Stimulated activated CD4-positive, alpha-beta T cell treated with anti-CD3 and anti-CD28 coated beads, Interleukin-15, amount 100 ng/mL, for 24 hours (primary cell): ENCODE measurements around the gene CTNND2.

Experiments used
- DNase-seq: peaks from one replicate; pipeline ENCODE4 v3.0.0-alpha.2; 2020

The CTNND2 gene

DNA sequence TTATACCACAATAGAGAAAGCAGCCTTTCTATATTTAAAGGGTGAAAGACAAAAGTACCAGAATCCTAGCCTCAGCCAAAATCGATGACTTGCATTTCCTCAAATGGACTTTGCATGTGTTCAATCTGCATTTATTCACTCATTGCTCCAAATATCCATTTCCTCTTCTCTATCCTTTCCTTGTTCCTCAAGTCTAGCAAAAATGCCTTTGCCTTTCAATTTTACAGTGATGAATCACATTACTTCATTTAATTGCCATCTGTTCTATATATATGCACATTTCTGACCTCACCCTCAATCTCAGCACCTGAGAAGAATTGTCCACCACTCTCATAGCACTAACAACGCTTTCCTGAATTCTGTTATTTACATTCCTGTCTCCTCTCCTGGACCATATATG is 329.5 kb downstream of the CTNND2 start:
- DNase-seq, result no peak

DNA sequence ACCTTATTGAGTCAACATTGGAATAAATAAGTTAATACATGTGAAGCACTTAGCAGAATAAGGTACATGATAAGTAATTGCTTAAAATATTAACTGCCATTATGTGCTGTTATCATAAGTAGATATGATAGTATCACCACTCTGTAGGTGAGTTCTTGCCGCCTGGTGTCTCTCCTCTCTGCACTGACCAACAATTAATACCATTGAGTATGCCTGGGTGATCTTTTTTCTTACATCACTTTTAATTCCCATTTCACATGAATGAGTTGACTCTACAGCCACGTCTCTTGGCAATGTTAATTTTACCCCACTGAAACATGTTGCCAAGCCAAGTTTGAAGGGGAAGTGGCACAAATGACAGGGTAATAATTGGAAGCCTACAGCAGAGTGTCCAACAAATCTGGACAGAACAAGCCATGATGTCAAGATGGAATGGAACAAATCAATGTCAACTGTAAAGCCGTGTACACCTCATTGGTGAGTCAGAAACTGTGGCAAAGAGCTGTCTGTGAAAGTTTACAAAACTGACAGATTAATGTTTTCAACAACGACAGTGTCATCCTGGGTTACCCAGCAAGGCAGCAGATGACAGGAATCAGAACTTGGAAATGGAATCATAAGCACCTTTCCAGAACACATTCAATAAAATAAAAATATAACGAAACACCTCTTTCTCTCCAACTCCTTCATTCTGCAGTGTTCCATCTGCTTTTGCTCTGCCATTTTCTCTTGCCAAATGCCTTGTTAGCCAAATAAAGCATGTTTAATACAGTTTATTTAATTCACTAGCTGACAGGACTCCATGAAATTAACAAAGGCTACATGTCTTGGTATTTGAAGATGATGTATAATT is 330.9 kb downstream of the CTNND2 start:
- no peak for DNase-seq

DNA sequence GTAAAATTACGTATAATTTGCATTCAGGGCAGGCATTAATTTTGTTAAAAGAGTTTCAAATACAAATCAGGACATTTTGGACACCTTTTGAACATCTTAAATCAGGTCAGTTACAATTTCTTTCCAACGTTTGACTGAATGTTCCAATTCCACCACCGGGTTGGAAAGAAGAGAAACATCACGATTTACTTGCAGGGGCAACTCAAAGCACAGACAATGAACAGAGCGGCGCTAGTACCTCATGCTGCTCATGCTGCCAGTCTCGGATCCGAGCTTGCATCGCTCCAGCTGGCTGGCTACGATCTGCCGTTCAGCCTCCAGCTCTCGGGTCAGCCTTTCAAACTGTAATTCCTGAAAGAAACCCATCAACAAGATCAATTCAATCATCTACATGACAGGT is 339.5 kb downstream of the CTNND2 start:
- no peak for DNase-seq

DNA sequence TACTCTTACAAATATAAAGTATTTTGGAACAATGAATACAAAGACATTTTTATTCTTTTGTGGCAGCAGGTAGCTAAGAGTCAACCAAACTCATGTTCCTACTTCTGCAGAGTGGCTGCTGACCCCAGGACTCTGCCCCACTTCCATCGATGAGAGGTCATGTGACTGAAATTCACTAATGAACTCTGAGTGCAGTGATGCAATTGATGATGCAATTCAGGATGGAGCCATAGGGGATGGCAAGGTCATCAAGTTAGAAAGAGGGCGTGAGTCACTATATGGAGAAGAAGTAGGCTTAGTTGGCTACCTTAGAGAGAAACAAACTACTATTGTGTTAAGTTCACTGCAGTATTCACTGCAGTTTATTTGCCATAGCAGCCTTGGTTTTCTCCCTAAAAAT is 340.4 kb downstream of the CTNND2 start:
- no peak for DNase-seq

DNA sequence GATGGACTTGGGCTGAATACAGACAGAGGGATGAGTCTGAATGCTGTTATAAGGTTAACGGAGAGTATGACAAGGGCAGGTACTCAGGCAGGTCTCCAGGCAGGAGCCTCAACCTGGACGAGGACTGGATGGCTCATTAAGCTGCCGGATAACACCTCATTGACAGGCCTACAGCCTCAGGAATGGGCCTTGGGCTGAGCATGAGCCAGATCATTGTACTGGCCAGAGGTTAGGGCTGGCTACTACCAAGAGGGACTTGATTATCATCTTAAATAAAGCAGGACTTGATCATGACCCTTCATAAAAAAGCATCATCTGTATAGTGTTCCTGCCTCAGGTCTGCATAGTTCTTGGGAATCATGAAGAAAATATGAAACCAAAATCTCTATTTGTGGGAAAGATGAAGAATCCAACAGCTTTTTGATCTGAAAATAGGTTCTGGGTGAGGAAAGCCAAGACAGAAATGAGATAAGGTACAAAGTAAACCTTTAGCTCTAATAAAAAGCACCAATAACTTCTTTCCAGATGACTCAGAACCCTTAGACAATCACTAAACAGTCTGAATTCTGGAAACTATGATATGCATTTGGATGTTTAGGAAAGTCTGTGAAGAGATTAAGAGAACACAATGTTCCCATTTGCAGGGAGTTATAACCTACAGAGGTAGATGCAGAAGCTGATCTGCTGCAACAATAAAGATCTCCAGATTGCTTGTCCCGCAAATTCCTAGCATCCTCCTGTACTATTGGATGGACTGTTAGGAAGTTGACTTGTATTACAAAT is 343.1 kb downstream of the CTNND2 start:
- no peak for DNase-seq

DNA sequence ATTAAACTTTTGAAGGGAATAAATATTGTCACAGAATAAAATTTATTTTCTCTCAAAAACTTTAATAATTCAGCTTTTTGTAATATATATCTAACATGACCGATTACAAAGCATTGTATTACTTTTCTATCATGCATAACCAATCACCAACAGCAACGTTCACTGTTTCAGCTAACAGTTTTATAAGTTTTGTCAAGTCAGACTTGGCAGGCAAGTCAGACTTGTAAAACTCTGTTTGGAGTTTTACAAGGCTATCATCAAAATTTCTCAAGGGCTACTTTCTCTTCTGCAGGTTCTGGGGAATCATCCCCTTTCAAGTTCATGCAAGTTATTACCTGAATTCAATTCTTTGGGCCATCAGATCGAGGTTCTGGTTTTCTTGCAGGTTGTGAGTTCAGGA is 347.2 kb downstream of the CTNND2 start:
- DNase-seq, result no peak

DNA sequence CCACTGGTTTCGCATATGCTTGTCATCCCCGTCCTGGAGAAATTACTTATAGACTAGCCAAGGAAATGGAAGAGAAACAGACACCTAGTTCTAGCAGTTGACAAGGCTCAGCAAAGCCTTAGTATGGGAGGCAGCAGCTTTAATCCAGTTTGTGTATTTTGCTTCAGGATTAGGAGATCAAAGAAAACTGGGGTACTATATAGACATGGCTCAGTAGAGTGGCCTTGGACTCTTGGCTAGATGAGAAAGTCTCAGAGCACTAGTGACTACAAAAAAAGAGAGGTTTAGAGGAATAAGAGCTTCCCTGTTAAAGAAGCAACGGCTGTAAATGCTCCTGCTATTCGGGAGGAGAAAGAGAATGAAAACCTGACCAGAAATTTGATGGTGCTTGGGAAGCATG is 349.1 kb downstream of the CTNND2 start:
- no peak for DNase-seq

DNA sequence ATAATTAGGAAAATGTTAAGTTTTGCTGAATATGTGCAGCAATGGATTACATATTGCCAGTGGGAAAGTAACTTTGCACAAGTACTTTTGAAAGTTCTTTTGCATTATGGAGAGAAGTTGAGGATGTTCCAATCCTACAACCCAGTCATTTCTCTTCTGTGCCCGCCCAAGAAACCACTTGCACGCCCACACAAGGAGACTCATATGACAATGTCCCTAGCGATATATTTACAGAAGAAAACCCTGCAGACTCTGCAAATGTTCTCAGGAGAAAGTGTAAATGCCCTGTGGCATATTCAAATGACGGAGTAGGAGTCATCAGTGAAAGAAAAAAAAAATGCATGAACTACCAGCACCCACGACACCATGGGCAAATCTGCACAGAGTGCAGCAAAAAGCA is 356.5 kb downstream of the CTNND2 start:
- no peak for DNase-seq

DNA sequence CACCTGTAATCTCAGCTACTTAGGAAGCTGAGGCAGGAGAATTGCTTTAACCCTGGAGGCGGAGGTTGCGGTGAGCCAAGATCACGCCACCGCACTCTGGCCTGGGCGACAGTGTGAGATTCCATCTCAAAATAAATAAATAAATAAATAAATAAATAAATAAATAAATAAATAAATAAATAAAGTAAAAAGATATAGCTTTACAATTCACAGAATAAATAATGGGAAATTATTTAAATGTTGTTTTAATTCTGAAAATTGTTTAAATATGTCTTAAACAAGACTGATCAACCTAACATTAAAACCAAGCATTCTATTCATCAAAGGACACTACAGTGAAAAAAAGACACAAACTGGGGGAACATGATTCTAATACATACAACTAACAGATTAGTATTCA is 357.1 kb downstream of the CTNND2 start:
- no peak for DNase-seq

DNA sequence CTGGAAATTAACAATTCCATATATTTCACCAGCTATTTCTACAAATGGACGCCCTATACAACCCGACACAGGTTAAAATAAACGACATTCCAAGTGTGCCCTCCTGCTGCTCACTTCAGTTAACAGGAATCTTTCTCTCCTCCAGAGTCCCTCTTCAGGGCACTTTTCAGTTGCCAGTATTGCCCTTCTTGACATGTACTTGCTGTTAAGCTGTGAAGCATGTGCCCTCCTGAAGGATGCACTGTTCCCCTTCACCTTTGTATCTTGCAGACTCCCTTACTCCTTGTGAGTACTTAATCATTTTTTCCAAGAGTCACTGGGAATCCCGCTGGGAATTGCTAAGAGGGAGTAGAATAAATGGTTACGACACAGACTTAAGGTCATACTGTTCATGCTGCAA is 364.1 kb downstream of the CTNND2 start:
- DNase-seq, result no peak

DNA sequence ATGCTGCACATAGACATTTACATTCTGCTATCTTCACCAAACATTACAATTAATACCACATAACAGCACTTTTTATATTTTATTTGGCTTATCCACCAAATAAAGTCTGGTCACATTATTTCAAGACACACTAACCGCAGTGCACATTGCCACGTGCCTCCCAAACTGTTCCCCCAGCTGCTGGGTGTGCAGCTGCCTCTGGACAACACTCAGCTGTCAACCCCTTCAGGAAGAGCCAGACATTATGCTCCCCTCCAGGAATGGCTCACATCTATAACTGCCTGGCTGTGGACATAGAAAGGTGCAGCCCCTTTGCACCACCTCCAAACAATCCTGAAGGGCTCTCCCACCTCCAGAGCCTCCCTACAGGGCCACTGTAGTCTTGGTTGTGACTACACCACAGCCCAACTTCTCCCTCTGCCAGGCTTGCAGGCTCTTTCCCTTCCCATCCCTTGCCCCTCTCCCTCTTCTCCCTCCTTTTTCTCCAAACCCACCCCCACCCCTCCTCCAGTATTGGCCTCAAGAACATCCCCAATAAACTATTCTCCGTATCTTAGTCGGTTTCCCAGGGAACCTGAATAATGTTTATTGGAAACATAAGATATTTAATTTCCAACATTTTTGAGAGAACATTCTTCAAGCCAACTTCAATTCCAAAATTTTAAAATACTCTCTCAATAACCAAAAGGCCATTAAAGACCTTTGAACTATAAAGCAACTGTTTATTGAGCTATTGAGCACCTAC is 372.3 kb downstream of the CTNND2 start:
- DNase-seq, result no peak

DNA sequence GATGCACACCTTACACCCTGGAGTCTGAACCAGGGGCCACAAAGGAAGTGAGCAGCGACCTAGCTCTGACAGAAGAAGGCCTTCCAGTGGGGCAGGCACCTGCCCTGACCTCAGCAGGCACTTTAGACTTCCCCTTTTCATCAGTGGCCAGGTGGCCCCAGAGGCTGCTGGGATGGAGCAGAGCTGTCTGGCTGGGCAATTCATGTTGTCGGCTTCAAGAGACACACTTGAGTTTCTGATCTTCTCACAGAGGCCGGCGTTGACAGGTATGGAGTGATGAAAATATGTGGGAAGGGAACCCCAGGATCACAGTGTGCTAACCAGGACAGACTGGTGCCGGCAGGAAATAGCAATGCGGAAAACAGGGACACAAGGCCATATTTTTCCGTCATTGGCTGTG is 375.5 kb downstream of the CTNND2 start:
- no peak for DNase-seq

DNA sequence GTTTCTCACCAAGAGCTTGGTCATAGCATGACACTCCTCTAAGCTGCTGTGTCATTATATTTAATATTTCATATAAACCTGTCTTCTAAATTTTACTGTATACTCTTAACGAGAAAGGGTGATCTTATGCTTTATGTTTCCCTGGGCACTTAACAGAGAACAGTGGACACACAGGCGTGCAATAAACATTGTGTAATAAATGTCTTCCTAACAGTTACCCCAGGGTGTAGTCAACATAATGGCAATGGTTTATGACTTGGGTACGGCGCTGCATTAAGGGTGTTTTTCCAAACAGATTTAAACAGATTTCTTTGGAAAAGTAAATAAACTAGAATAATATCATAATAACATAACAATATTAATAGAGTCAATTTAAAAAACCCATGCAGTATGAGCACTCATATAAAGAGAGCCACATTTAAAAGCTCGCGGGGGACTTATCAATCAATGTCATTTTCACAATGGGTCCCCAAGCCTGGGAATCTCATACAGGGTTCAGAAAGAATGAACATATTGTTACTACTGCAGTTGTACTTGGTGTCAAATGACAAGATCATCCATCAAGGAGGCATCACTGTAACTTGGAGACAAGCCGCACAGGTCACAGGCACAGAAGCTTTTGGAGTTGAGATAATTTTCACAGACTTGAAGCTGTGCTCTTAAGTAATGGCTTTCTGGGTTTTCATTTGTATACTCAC is 376.4 kb downstream of the CTNND2 start:
- DNase-seq, result no peak

DNA sequence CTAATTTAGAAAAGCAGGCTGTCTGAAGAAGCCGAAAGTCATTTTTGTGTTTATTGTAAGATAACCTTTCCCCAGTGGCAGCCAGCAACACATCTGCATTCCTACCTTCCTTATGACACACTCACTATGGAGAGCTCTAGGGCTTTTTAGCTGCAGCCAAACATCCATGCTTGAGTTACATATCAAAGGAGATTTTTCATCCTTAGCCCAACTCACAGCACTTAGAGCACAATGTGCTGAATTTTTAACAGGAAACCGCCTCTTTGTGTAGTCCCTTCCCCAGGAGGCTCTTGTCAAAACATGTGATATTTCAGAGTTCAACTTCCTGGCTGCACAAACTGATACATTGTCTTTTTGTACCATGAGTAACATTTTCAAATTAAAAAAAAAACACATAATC is 379.2 kb downstream of the CTNND2 start:
- no peak for DNase-seq

DNA sequence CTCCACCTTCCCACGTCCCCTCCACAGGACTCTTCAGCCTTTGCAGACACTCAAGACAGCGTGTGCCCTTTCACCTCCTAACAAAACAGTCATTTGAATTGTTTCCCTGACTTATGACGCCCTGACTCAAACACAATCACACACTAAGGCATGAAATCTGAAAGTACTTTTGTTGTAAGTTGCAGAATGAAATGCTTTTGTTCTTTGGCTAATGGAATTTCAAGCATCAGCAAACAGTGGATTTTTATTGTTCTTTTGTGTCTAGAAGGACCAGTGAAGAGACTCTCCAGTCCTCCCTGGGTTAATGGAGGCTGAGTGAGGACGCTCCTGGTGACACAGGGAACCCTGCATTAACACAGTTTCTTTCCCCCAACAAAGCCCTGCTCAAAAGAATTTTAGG is 380.1 kb downstream of the CTNND2 start:
- DNase-seq, result no peak

DNA sequence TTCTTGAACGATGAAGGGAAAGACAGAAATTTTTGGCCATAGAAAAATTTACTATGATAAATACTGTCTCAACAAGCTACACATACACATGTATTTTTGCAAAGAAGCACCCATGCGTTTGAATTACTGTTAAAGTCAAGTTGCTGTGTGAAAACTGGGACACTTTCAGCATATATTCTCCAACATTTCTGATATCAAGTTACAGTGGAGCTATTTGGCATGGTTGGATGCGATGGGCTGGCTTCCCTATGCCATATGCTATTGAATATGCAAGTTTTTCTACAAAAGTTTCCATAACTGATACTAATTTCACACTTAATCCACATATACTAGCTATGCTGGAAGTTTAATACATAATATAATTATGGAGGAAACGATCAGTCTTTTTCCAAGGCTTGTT is 381.4 kb downstream of the CTNND2 start:
- DNase-seq, result no peak

DNA sequence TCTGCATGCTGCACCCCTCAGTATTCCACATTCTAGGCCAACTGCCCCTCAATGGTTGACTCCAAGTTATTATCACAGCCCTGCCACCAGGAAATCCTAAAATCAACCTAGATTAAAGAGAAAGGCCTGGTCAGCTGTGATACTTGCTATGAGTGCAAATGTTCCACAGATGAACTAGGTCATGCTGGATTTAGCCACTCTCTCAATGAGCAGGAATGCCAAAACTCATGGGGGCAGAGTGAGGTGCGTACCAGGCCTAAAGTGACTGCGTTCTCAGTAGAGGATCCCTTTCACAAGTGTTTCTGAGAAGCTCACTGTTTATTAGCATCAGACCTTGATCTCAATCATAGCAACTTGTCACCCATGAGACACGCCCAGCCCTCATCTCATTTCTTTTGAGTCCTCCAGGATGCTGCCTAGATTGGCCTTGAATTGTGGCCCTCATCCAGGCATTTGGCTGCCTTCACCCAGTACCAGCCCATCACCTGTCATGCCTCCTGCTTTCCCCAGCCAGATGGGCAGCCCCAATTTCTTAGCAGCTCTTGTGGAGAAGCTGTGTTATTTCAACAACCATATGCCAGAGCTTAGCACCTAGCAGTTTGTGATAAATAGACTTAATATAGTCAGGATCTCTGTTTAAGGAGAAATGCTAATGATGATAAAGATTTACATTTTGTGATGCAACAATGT is 383.9 kb downstream of the CTNND2 start:
- no peak for DNase-seq

DNA sequence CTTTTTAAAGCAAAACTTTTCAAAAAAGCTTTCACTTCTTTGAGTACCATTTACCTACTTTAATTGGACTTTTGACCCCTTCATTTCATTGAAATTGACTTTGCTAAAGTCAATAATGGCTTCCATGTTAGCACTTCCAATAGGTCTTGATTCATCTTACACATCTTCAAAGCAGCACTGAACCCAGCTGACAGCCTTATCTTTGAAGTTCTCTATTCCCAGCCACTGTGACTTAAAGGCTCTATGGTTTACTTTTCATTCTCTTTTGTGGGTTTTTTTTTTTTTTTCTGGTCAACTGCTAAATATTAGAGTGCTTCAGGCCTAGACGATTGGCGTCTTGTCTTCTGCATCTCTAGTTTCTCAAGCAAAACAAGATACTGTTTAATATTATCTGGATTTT is 385.0 kb downstream of the CTNND2 start:
- no peak for DNase-seq

DNA sequence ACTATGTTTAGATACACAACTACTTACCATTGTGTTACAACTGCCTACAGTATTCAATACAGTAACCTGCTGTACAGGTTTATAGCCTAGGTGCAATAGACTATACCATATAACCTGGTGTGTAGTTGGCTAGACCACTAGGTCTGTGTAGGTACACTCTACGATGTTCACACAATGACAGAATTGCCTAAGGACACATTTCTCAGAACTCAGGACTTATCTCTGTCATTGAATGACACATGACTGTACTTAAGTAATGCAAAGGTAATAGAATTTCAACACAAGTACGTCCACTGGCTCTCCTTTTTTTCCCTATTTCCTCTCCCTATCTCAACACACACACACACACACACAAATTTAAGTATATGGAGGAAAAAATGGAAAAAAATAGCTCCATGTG is 385.6 kb downstream of the CTNND2 start:
- no peak for DNase-seq

DNA sequence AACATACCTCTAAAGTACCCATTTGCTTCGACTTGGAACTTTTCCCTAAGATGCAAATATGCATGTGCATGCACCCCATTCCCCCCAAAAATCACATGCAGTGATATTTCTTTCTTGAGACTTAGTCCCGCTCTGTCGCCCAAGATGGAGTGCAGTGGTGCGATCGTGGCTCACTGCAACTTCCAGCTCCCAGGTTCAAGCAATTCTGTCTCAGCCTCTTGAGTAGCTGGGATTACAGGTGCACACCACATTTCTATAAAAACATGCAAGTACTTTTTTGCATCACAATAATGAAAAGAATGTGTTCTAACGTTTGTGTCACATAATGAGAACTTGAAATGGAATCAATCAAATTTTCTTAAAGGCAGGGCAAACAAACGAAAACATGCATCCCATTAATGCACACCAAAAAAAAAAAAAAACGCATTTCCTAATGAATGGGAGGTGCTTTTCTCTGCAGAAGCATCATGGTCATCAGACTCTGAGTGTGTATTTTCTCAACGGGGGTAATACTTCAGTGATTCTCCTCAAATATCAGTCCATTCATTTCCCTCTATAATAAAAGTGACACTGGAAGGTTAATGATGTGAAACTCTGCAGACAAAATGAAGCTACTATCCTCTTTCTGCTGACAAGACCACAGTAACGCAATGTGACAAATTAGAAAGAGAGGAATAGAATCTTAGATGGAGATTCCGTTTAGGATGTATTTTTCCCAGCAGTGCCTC is 389.4 kb downstream of the CTNND2 start:
- DNase-seq, result no peak

DNA sequence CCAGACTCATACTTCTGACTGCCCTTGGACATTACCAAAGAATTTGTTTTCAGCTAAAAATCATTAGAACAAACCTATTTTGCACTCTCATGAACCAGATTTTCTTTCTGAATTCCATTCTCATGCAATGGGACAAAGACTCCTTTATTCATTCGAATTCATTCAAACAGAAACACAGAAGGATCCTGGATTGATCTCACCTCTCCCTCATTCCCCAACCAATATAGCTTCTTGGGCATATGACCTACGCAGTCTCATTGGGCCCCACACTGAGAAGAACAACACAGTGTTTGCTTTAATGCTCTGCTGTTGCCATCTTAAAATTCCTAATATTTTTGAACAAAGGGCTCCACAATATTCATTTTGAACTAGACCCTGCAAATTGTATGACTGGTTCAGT is 392.4 kb downstream of the CTNND2 start:
- no peak for DNase-seq

DNA sequence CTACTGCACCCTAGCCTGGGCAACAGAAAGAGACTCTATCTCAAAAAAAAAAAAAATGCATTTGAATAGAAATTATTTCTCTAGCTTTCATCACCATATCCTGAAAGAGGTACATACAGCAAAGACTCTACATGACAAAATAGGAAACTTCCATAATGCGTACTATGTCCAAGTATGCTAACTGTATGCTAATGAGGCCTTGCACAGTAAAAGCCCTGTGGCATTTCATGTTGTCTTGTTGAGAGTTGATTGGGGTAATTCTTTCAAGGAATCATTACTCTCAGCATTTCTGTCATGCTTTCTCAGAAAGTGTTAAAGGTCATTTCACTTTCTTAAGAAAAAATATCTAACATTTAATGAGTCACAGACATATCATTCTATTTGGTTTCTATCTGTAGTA is 393.4 kb downstream of the CTNND2 start:
- DNase-seq, result no peak
